Measurements from ENCODE around the gene KDM3B. TPM values are rescaled to one million over a fixed set of nuclear protein-coding genes. Genes with fewer than 3 reads are reported as not detected.

The KDM3B gene
- polyA plus RNA-seq, 2 of the 4 experiments (the other 2 are of a cell fraction), result 38.1 to 52.5 TPM

DNA sequence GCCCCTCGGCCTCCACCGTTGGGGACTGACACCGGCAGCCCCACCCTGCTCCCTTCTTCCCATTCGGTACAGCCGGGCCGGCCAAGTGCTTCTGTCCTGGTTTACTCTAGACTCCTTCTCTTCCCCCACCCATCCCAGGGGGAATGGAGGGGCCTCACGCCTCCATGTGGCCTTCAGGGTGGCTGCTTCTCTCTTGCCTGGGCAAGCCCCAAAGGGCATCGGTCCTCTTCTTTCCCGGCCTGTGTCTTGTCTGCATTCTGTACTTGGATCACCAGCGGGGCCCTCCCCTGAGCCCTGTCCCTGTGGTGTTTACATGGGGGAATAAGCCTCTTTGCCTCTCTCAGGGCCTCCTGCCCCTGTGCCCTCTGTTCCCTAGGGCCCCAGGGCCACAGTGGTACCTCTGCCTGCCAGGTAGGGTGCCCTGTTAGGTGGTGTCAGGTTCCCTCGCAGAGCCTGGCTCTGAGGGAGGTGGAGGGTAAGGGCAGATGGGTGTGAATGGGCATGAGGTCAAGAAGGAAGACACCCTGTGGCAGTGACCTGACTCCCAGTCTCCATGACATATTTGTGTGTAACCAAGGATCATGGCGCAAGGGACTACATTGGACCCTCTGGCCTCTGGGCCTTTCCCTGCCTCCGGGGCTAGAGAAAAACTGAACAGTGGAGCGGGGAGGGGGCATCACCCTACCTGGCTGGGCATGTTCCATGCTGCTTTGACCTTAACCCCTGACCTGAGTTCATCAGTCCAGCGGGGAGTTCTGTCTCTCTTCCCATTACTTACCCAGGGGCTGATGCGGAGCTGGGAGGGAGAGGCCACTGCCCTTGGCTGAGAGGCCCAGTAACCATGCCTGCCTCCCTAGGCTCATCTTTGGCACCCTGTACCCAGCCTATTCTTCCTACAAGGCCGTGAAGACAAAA is 87.9 kb downstream of the KDM3B start (continued):
- TF ChIP-seq ZC3H11A (IDR thresholded peaks at IDR 0.05), result no peak

DNA sequence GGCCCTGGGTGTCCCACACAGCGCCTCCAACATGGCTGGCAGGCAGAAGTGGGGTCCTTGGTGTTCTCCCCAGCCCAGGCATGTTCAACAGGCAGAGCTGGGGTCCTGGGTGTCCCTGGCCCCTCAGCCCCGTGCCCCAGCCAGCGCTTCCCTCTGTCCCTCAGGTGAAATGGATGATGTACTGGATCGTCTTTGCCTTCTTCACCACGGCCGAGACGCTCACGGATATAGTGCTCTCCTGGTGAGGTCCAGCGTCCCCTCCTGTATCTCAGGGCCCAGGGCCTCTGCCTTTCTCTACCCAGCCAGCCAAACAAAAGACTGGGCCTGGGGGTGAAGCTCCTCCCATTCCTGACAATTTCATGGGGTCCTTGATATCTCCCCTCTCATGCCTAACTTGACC is 88.7 kb downstream of the KDM3B start:
- FAIRE-seq (no peak), DNase-seq (ENCODE audit: low read depth in 1 of 2, low spot score in 1 of 2) (no peak), ATAC-seq (no peak)
- Histone ChIP-seq H3K9me3 (no peaks in the 10 kb centered on the region), H3K4me3 (no peak overlapping the region), H3K4me1 (peaks cover 8% of the 10 kb centered on the region; the same call in 2 of the 3 replicates), H3K27ac (no peak overlapping the region), H3K4me2 (no peak overlapping the region)
- ChIA-PET POLR2A (no interaction called here), CTCF (interaction anchor here (0.7 to 5.1 kb wide), 4 partner anchors 9 to 260 kb away, joined by 3 to 43 read pairs (median 4); no protein-coding TSS in a partner anchor)
- TF ChIP-seq NFE2L2 (conservative IDR thresholded peaks at IDR 0.05; ENCODE audit: low read length), result no peak
- no peak for TF ChIP-seq FOXS1 (CRISPR knock-in tag; IDR thresholded peaks at IDR 0.05)
- TF ChIP-seq, protein P1, sequence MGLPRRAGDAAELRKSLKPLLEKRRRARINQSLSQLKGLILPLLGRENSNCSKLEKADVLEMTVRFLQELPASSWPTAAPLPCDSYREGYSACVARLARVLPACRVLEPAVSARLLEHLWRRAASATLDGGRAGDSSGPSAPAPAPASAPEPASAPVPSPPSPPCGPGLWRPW (IDR thresholded peaks at IDR 0.05), result no peak
- TF ChIP-seq ZNF302 (CRISPR knock-in tag; IDR thresholded peaks at IDR 0.05), result no peak
- no peak for TF ChIP-seq HOXB13 (CRISPR knock-in tag; IDR thresholded peaks at IDR 0.05; ENCODE audit: low read depth)
- TF ChIP-seq, protein P2, sequence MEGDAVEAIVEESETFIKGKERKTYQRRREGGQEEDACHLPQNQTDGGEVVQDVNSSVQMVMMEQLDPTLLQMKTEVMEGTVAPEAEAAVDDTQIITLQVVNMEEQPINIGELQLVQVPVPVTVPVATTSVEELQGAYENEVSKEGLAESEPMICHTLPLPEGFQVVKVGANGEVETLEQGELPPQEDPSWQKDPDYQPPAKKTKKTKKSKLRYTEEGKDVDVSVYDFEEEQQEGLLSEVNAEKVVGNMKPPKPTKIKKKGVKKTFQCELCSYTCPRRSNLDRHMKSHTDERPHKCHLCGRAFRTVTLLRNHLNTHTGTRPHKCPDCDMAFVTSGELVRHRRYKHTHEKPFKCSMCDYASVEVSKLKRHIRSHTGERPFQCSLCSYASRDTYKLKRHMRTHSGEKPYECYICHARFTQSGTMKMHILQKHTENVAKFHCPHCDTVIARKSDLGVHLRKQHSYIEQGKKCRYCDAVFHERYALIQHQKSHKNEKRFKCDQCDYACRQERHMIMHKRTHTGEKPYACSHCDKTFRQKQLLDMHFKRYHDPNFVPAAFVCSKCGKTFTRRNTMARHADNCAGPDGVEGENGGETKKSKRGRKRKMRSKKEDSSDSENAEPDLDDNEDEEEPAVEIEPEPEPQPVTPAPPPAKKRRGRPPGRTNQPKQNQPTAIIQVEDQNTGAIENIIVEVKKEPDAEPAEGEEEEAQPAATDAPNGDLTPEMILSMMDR (IDR thresholded peaks at IDR 0.05), result no peak
- 92% methylated on average over 8 of the region's 9 CpGs for WGBS (ENCODE audit: missing lambda C conversion rate)

DNA sequence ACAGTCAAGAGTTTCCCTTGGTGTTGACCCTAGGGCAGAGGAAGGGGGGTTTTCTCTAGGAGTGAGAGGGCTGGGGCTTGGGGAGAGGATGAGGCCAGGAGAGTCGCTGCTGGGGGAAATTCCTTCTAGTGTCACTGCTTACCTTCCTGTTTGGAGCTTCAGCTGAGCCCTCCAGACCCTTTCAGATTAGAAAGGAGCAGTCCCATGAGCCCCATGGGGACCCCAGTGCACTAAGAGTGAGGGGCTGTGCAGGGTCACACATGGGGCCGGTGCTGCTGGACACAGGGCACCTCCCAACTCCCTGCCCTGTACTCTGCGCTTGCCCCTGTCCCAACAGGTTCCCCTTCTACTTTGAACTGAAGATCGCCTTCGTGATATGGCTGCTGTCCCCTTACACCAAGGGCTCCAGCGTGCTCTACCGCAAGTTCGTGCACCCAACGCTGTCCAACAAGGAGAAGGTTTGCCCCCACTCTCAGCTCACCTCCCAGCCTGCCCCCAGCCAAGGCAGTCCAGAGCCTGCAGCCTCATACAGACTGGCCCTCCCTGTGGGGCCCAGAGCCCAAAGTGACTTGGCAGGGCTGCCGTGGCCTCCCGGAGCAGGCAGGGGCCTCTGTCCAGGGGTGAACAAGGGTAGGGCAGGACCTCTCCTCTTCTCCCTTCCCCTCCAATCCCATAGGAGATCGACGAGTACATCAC is 91.7 kb downstream of the KDM3B start:
- DNase-seq (ENCODE audit: low read depth in 1 of 2, low spot score in 1 of 2) (no peak), FAIRE-seq (no peak), ATAC-seq (no peak)
- ChIA-PET CTCF (interaction anchor here (0.9 to 10.5 kb wide), 4 partner anchors 9 to 56 kb away, joined by 4 to 203 read pairs (median 4); partner anchors contain the start of gene EGR1), POLR2A (no interaction called here)
- H3K4me2 ChIP-seq, result no peak overlapping the region
- no peak overlapping the region for H3K4me3 ChIP-seq
- no peak for TF ChIP-seq ESRRA (IDR thresholded peaks at IDR 0.05; ENCODE audit: borderline replicate concordance, low read length)
- WGBS (ENCODE audit: missing lambda C conversion rate), result 86% methylated on average over 13 of the region's 13 CpGs
- peaks cover 5% of the 10 kb centered on the region; the same call in 2 of the 3 replicates for H3K4me1 ChIP-seq
- H3K9me3 ChIP-seq, result no peaks in the 10 kb centered on the region
- no peak overlapping the region for H3K27ac ChIP-seq

DNA sequence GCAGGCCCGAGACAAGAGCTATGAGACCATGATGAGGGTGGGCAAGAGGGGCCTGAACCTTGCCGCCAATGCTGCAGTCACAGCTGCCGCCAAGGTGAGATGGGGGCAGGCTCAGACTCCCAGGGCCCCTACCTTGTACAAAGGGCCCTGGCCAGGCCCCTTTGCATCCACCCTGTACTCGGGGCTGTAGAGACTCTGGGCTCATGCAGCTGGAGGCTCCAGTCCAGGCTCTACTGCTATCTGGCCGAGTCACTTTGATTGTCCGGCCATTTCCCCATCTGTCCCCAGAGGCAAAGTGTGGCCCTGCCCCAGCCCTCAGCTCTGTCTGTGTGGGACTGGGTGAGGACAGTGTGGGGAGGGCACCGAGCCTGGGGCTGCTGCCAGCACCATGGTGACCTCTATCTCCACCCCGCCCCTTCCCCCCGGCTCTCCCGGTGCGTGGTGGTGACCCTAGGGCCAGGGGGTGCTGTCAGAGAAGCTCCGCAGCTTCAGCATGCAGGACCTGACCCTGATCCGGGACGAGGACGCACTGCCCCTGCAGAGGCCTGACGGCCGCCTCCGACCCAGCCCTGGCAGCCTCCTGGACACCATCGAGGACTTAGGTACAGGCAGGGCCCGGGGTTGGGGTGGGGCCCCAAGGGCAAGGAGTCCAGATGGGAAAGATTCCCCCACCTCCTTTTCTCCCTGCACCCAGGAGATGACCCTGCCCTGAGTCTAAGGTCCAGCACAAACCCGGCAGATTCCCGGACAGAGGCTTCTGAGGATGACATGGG is 92.5 kb downstream of the KDM3B start:
- H3K9me3 ChIP-seq, result no peaks in the 10 kb centered on the region
- TF ChIP-seq CHD2 (IDR thresholded peaks at IDR 0.05; ENCODE audit: low read length, partially characterized antibody), result no peak
- no peak for TF ChIP-seq RFX5 (IDR thresholded peaks at IDR 0.05)
- TF ChIP-seq HOXB13 (CRISPR knock-in tag; IDR thresholded peaks at IDR 0.05; ENCODE audit: low read depth), result no peak
- TF ChIP-seq, protein P3, sequence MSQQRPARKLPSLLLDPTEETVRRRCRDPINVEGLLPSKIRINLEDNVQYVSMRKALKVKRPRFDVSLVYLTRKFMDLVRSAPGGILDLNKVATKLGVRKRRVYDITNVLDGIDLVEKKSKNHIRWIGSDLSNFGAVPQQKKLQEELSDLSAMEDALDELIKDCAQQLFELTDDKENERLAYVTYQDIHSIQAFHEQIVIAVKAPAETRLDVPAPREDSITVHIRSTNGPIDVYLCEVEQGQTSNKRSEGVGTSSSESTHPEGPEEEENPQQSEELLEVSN (IDR thresholded peaks at IDR 0.05; ENCODE audit: borderline replicate concordance, low read depth), result no peak
- TF ChIP-seq JUN (IDR thresholded peaks at IDR 0.05), result no peak
- TF ChIP-seq MYC (IDR thresholded peaks at IDR 0.05; ENCODE audit: borderline replicate concordance, low read length), result no peak
- no peak for TF ChIP-seq NPAS2 (CRISPR knock-in tag; IDR thresholded peaks at IDR 0.05; ENCODE audit: borderline replicate concordance)
- no peak for TF ChIP-seq KDM1A (IDR thresholded peaks at IDR 0.05; ENCODE audit: low read depth)
- TF ChIP-seq HOXA7 (CRISPR knock-in tag; IDR thresholded peaks at IDR 0.05), result no peak
- no peak for TF ChIP-seq HOXB5 (CRISPR knock-in tag; IDR thresholded peaks at IDR 0.05)
- no peak for TF ChIP-seq EP300 (IDR thresholded peaks at IDR 0.05)
- TF ChIP-seq, protein P4, sequence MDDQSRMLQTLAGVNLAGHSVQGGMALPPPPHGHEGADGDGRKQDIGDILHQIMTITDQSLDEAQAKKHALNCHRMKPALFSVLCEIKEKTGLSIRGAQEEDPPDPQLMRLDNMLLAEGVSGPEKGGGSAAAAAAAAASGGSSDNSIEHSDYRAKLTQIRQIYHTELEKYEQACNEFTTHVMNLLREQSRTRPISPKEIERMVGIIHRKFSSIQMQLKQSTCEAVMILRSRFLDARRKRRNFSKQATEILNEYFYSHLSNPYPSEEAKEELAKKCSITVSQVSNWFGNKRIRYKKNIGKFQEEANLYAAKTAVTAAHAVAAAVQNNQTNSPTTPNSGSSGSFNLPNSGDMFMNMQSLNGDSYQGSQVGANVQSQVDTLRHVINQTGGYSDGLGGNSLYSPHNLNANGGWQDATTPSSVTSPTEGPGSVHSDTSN (IDR thresholded peaks at IDR 0.05), result no peak
- no peak for TF ChIP-seq TFCP2L1 (CRISPR knock-in tag; IDR thresholded peaks at IDR 0.05)
- TF ChIP-seq POLR2AphosphoS2 (conservative IDR thresholded peaks at IDR 0.05; ENCODE audit: low read length), result no peak
- no peak for TF ChIP-seq RAD21 (conservative IDR thresholded peaks at IDR 0.05 in 1 of 2, IDR thresholded peaks at IDR 0.05 in 1 of 2)
- TF ChIP-seq, protein P1 (IDR thresholded peaks at IDR 0.05), result no peak
- TF ChIP-seq KDM5A (IDR thresholded peaks at IDR 0.05), result no peak
- TF ChIP-seq FOXS1 (CRISPR knock-in tag; IDR thresholded peaks at IDR 0.05), result no peak
- CTCF ChIA-PET, result interaction anchor here (0.6 to 10.5 kb wide), 6 partner anchors 8 to 312 kb away, joined by 4 to 203 read pairs (median 4); partner anchors contain the start of gene EGR1
- FAIRE-seq (no peak), ATAC-seq (0 out of 6 replicates have a peak, but pooled peaks have one; percentile 2 to 22), DNase-seq (ENCODE audit: low read depth in 1 of 2, low spot score in 1 of 2) (no peak)
- H3K27ac ChIP-seq, result no peak overlapping the region
- peaks cover 5% of the 10 kb centered on the region; the same call in 2 of the 3 replicates for H3K4me1 ChIP-seq
- POLR2A ChIA-PET, result no interaction called here
- no peak overlapping the region for H3K4me2 ChIP-seq
- 82% methylated on average over 6 of the region's 22 CpGs for WGBS (ENCODE audit: missing lambda C conversion rate)
- H3K4me3 ChIP-seq, result no peak overlapping the region
